Measurements from ENCODE around the gene RFWD3.
"Not testable (repeated sequence)": the region's sequence is repeated elsewhere in the genome, so short reads cannot be mapped to it uniquely, and the experiment has no call there.

The RFWD3 gene

DNA sequence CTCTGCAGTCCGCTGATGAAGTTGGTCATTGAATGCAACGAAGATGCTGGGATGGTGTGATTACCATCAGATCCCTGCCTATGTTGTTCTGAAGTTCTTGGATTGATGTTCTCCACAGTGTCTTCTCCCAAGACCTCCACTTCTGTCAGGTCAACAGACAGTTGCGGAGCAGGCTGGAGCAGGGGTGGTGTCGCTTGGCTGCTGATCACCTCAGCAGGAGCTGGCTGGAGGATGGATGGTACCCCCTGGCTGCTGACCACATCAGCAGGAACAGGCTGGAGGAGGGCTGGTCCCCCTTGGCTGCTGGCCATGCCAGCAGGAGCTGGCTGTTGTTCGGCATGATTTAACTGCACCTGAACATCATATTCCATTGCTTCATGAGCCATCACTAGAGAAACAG lies 5.6 kb downstream of the RFWD3 start:
- no peak for DNase-seq (ENCODE audit: low read depth)

- no peak for DNase-seq (ENCODE audit: low read depth)
Observed at GRCh38 chr16:74660383-74660782, 6.3 kb downstream of the RFWD3 start.

GRCh38 chr16:74659041-74659440 lies 7.6 kb downstream of the RFWD3 start:
- no peak for DNase-seq (ENCODE audit: low read depth)

- DNase-seq (ENCODE audit: low read depth): no peak
Observed at GRCh38 chr16:74657870-74658642, 8.6 kb downstream of the RFWD3 start.

DNA sequence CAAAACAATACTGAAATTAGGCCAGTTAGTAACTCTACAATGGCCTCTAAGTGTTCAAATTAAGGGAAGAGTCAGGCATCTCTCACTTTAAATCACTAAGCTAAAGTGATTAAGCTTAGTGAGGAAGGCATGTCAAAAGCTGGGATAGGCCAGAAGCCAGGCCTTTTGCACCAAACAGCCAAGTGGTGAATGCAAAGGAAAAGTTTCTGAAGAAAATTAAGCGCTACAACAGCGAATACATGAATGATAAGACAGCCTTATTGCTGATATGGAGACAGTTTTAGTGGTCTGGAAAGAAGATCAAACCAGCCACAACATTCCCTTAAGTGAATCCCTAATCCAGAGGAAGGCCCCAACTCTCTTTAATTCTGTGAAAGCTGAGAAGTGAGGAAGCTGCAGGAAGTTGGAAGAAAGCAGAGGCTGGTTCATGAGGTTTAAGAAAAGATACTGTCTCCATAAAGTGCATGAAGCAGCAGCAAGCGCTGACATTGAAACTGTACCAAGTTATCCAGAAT lies 12.1 kb downstream of the RFWD3 start:
- DNase-seq (ENCODE audit: low read depth): no peak

DNA sequence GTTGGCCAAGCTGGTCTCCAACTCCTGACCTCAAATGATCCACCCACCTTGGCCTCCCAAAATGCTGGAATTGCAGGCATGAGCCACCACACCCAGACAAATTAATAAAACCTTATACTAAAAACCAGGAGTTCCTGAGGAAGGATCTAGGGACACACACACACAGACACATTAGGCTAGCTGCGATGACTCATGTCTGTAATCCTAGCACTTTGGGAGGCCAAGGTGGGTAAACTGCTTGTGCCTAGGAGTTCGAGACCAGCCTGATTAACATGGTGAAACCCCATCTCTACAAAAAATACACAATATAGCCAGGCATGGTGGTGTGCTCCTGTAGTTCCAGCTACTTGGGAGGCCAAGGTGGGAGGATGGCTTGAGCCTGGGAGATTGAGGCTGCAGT lies 13.8 kb downstream of the RFWD3 start:
- DNase-seq (ENCODE audit: low read depth): not testable (repeated sequence)

DNA sequence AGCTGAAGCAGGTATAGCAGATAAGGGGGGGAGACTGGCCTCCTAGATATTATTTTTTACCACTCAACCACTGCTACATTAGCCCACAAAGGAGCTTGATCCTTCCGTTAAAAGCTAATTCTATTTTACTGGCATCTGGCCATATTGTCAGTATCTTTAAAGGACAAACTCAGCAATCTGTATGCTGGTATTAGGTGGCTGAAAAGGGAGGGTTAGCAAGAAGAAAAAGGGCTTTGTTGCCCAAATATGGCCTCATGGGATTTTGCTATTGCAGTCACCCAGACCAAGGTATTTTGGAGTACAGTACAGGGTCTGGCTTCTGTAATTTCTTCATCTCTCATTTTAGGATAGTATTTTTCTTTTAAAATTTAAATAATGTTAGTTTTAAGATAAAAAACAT lies 14.4 kb downstream of the RFWD3 start:
- no peak for DNase-seq (ENCODE audit: low read depth)

- DNase-seq (ENCODE audit: low read depth): no peak
Observed at GRCh38 chr16:74651841-74652240, 14.8 kb downstream of the RFWD3 start.

GRCh38 chr16:74650966-74651567 lies 15.6 kb downstream of the RFWD3 start:
- no peak for DNase-seq (ENCODE audit: low read depth)

DNA sequence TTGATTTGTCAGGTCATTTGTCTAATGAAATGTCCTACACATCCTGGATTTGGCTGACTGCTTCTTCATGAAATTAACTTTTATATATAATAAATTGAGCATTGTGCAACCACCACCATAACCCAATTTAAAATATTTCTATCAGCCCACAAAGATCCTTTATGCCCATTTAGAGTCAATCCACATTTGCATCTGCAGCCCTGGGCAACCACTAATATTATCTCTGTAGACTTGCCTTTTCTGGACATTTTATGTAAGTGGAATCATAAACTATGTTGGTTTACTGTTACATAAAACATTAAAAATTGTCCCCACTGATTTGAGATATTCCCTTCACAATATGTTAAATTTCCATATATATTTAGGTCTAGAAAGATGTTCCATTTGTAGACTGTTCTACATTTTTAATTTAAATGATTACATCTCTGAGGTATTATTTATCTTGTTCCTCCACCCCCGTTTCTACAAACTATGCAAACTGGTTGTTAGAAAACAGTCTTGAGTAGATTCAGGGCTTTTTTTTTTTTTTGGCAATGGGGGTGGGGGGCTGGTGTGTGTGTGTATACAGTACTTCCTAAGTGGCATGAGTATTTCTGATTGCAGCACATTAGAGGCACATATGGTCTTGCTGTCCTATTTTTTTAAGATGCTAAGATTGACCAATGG lies 16.7 kb downstream of the RFWD3 start:
- no peak for DNase-seq (ENCODE audit: low read depth)

GRCh38 chr16:74641969-74642368 lies 24.7 kb downstream of the RFWD3 start:
- DNase-seq (ENCODE audit: low read depth): no peak

DNA sequence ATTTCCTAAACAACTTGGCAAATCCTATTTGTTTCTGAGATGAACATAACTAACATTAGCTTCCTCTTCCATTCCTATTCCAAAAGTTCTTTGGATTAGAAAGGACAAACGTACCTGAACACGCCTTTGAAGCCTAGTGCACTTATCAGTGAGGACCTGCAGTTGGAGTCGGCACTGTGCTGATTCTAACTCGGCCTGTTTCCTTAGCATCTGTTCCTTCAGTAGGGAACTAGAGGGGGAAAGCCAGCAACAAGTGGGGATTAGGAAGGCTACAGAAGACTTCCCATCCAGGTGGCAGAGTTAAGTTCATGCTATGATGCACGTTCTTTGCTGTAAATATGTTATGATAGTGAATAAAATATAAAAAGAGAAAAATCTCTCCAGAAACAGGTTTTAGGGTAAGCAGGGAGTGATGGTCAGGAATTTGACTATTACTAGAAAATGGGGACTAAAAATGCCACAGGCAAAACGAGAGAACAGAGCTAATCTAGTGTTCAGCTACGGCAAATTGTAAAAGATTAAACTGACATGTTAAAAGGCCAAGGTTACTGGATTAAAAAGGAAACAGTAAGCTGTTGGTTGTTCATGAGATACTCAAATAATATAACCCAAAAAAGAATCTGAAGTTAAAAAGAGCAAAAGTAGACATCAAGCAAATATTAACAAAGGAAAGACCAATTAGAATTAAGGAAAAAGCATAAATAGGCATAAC lies 28.8 kb downstream of the RFWD3 start:
- DNase-seq (ENCODE audit: low read depth): no peak

- no peak for DNase-seq (ENCODE audit: low read depth)
Observed at GRCh38 chr16:74635303-74635702, 31.4 kb downstream of the RFWD3 start.

DNA sequence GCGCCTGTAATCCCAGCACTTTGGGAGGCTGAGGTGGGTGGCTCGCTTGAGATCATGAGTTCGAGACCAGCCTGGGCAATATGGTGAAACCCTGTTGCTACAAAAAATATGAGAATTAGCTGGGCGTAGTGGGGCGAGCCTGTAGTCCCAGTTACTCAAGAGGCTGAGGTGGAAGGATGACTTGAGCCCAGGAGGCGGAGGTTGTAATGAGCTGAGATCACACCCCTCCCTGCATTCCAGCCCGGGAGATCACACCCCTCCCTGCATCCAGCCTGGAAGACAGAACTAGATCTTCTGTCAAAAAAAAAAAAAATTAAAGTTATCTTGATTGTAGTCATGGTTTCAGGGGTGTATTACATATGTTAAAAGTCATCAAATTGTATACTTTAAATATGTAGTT lies 33.0 kb downstream of the RFWD3 start:
- no peak for DNase-seq (ENCODE audit: low read depth)

- no peak for DNase-seq (ENCODE audit: low read depth)
Observed at GRCh38 chr16:74627506-74628220, 39.0 kb downstream of the RFWD3 start.

DNA sequence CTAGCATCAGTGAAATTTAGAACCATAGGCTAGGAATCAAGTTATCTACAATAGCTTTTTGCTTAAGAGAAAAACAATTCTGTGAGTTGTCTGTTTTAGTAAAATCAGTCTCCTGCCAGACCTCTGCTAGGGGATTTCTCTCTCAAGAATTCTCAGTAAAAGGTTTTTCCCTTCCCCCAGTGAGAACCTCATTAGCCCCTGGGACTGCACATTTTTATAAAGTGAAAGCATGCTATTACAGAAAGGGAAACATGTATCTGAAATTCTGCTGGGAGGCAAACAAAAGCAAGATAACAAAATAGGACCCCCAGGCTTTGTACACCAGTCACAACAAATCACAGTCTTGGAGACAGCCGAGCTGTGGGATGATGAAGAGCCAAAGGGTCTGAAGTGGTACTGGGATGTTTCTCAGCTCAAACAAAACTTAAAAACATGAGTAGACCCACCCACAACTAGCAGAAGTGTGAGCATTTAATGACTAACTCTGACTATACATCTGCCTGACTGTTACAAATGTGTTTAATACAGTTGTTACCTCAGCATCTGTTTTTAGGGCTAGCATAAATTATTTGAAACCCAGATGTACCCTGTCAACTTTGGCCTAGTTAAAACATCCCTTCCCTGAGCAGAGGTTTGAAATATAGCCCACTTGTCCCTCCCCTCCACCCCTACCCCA lies 39.8 kb downstream of the RFWD3 start:
- no peak for DNase-seq (ENCODE audit: low read depth)

GRCh38 chr16:74625500-74626350 lies 41.0 kb downstream of the RFWD3 start:
- no peak for DNase-seq (ENCODE audit: low read depth)

DNA sequence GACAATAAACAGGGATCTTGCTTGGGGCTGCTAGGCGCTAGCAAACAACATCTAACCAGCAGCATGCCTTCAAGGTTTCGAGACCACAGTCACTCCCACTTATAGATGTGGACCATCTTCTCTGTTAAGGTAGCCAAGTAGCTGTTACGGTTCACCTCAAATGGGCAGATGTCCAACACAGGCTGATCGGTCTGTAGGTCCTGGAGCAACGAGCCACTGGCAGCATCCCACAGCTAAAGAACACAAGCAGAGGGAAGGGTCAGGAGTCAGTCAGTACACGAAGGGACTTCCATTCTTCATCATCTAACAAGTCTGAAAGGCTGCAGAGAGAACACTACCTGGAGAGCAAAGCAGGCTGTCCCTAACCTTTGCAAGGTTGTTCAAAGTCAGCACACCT lies 42.8 kb downstream of the RFWD3 start:
- DNase-seq (ENCODE audit: low read depth): no peak

- DNase-seq (ENCODE audit: low read depth): no peak
Observed at GRCh38 chr16:74623214-74623838, 43.4 kb downstream of the RFWD3 start.

- DNase-seq (ENCODE audit: low read depth): no peak
Observed at GRCh38 chr16:74622005-74622404, 44.7 kb downstream of the RFWD3 start.
